Smooth muscle cell of bladder (primary cell): Measurements from ENCODE around the gene STEAP3. TPM values are rescaled to one million over a fixed set of nuclear protein-coding genes. Genes with fewer than 3 reads are reported as not detected.

ENCODE experiments used
- total RNA-seq: library from RNA; depleted of rRNA; stranded (reverse); fragments of >200 nt; gene quantifications from 2 replicates; pipeline ENCODE4 v1.2.3, GENCODE V29; 2014

The STEAP3 gene, protein sequence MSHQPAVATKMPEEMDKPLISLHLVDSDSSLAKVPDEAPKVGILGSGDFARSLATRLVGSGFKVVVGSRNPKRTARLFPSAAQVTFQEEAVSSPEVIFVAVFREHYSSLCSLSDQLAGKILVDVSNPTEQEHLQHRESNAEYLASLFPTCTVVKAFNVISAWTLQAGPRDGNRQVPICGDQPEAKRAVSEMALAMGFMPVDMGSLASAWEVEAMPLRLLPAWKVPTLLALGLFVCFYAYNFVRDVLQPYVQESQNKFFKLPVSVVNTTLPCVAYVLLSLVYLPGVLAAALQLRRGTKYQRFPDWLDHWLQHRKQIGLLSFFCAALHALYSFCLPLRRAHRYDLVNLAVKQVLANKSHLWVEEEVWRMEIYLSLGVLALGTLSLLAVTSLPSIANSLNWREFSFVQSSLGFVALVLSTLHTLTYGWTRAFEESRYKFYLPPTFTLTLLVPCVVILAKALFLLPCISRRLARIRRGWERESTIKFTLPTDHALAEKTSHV
- 16.8 and 18.2 TPM in 2 replicates for total RNA-seq

DNA sequence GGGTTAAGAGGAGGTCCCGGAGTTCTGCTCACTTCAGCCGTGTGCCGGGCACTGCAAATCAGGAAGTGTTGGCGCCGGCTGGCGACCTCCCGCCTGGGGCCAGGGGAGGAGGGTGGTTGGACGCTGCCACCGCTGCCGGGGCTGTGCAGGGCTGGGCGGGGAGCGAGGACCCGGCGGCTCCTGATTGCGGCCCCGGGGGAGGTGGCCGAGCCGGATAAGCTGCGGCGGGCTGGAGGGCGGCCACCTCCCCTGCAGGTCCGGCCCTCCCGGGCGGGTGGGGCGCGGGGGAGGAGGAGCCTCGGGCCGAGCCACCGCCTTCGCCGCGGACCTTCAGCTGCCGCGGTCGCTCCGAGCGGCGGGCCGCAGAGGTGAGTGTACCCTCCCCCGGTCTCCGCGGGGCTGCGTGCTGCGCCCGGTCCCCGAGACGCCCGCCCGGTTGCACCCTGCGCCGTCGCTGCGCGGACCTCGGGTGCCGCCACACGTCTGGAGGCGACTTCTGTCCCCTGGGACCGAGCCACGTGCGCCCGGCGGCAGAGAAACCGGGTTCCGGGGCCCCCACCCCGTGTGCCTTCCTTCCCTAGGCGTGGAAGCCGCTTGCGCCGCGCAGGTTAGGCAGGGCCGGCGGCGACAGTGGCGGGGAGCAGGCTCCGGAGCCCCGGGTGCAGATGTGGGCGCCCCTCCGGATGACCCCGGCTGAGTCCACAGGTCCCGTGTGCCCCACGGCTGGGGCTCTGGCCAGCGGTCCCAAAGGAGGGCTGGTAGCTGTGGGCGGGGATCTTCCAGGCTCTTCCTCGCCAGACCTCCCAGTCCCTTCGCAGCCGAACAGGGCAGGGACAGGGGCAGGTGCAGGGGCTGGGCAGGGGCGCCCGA, at the start of gene STEAP3:
STEAP3 (plus strand) TSS at position 314 of the 870 bp plus-strand sequence. CDS start 7,179 bp downstream, outside the sequence.

Other genes with a start within 250 kb of the STEAP3 start
- gene C1QL2, start 65.1 kb upstream of the STEAP3 start, total RNA-seq, result not detected in 2 replicates
- gene C2orf76, start 143.0 kb downstream of the STEAP3 start, total RNA-seq, result 12.2 and 14.6 TPM in 2 replicates
- gene DBI, start 143.1 kb downstream of the STEAP3 start, total RNA-seq, result 107 and 150 TPM in 2 replicates
- gene TMEM37, start 208.0 kb downstream of the STEAP3 start, total RNA-seq, result 0.37 and 0.57 TPM in 2 replicates